HCT116 (cell line): ENCODE measurements around the gene ANKRD44.

Source experiments
- CTCF ChIP-seq, 3 experiments: fragments of 200-600 bp in 1 of 3; sonication (generic) in 1 of 3; IDR thresholded peaks in 2 of 3; conservative IDR thresholded peaks in 1 of 3; 2 replicates each; pipeline ENCODE4 v1.5.1; 2012 to 2017; ENCODE audit warnings: low read depth in 2 of 3, low read length in 2 of 3, antibody characterized with exemption in 1 of 3, borderline replicate concordance in 1 of 3, control low read depth in 1 of 3, mild to moderate bottlenecking in 1 of 3, mixed read lengths in 1 of 3, mixed run types in 1 of 3, moderate library complexity in 1 of 3; ENCODE audit not compliant: insufficient read depth in 1 of 3
- EZH2phosphoT487 ChIP-seq: fragments of 200-600 bp; IDR thresholded peaks from 2 replicates; pipeline ENCODE4 v1.6.1; 2018; ENCODE audit warnings: antibody characterized with exemption, borderline replicate concordance
- POLR2A ChIP-seq: IDR thresholded peaks from 2 replicates; pipeline ENCODE4 v1.7.0; 2011; ENCODE audit warnings: borderline replicate concordance; ENCODE audit not compliant: insufficient read depth, insufficient read length; ENCODE audit errors: extremely low read depth
- POLR2AphosphoS5 ChIP-seq: IDR thresholded peaks from 2 replicates; pipeline ENCODE4 v1.6.1; 2011; ENCODE audit warnings: mild to moderate bottlenecking, low read depth, low read length, moderate library complexity
- YY1 ChIP-seq: IDR thresholded peaks from 2 replicates; pipeline ENCODE4 v1.6.1; 2011; ENCODE audit warnings: low read length, low read depth, moderate library complexity, mild to moderate bottlenecking; ENCODE audit not compliant: insufficient replicate concordance; ENCODE audit errors: extremely low read depth

- TF ChIP-seq CTCF (IDR thresholded peaks at IDR 0.05 in 2 of 3, conservative IDR thresholded peaks at IDR 0.05 in 1 of 3; ENCODE audit: borderline replicate concordance in 1 of 3, insufficient read depth in 1 of 3, low read depth in 2 of 3, low read length in 2 of 3) (no peak), POLR2A (no peak), POLR2AphosphoS5 (no peak), EZH2phosphoT487 (no peak), YY1 (no peak)
These were observed 174.1 kb downstream of the ANKRD44 start for GRCh38 chr2:197136452-197136851.
